NK-92 (cell line): ENCODE data around the gene PTBP2.

Experiments
- DNase-seq: peaks from one replicate; lab custom pipeline; 2025; ENCODE audit not compliant: unreplicated experiment; lab: John Stamatoyannopoulos, UW

PTBP2 gene

DNA sequence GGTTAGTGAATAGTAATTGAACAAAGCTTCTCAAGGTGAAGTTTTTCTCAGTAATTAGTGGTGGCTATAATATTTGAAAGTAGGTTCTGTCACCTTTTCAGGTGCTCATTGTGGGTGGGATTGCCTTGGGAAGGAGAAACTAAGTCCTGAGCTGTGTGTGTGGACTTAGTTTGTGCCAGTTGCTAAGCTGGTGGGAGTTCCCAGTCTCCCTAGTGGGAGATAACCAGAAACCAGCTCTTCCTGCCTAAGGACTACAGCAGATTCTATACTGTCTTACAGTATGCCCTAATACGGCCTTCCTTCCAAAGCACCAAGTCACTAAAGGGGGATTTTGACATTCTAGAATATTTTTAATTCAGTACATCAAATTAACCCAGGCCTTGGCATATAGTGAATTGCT lies 94.3 kb downstream of the PTBP2 start:
- DNase-seq: no peak

DNA sequence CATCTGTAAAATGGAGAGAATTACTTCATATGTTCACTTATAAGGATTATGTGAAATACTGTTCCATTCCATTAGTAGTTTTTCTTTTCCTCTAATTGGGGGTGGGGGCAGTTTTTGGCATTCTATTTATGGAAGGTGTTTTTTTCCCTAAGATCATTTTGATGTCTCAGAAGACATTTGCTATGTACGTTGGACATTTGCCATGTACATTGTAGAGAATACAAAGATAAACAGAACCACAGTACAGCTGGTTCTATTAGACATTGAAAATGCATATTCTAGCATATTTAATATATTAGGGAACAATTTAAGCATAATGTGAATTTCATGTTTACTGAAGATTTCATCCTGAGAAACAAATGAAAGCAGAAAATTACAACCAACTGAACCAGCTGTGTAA lies 98.5 kb downstream of the PTBP2 start:
- no peak for DNase-seq

DNA sequence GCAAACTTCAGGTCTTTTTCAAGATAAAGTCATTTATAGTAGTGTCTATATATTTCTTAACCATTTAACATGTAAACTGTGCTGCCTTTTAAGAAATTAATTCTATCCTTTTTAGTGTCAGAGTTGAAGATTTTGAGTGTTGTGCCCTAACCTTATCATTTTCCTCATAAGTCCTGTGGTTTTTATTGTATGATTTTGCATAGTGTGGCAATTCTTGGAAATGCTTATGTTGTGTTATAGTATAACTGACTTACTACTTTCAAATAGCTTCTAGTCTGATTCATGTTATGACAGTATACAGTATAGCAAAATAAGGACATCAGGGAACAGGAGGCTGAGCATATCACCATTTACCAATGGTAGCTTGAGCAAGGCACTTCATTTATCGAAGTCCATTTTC lies 99.1 kb downstream of the PTBP2 start:
- no peak for DNase-seq

GRCh38 chr1:96825231-96825630 lies 103.6 kb downstream of the PTBP2 start:
- no peak for DNase-seq

GRCh38 chr1:96825950-96826576 lies 104.5 kb downstream of the PTBP2 start:
- DNase-seq: no peak

DNA sequence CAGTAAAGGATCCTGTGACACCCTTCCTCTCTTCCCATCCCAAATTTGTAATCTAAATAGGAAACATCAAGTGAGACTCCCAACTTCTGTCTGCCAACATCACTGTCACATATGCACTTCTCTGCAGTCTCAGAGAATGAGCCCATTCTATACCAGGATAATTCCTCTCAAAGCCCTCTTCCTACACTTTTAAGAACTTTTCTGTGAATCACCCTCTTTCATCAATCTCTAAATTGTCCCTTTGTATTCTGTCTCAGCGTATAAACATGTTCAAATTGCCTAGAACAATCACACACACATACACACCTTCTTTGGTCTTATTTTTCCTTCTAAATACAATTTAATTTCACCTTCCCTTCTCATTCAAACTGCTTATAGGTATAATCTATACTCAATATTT lies 111.8 kb downstream of the PTBP2 start:
- no peak for DNase-seq

- DNase-seq: no peak
These were observed 113.4 kb downstream of the PTBP2 start for GRCh38 chr1:96834986-96835385.

DNA sequence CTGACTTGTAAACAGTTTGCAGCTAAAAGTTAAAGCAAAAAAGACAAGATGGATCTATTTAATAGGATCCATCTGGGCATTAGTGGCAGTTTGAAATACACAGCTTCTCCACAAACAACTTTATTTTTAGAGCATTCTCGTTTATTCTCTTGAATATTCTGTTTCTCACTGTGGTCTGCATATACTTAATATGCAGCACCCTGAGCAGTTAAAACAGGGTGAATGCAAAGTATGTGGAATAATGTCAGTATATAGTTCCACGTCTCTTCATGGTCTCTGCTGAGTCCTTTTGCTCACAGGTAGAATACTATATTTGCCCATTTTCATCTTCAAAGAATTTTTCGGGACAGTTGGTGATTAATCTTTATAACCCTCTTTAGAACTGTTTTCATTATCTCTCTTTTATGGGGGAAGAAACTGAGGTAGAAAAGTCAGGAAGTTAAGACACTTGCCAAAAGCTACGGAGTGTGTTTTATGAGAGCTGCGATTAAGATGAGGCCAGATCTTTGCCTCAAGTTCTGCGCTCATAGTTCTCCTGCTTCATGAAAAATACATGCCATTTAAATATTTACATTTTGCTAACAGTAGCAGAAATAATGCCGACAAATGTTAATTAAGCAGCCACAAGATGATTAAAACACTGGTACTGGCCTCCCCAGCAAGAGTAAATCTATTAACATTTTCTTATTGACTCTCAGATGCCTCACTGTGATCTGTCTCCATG lies 115.6 kb downstream of the PTBP2 start:
- DNase-seq: no peak

GRCh38 chr1:96837781-96838216 lies 116.2 kb downstream of the PTBP2 start:
- DNase-seq: no peak

GRCh38 chr1:96840396-96840795 lies 118.8 kb downstream of the PTBP2 start:
- no peak for DNase-seq

GRCh38 chr1:96842215-96842614 lies 120.6 kb downstream of the PTBP2 start:
- no peak for DNase-seq

- DNase-seq: no peak
These were observed 121.6 kb downstream of the PTBP2 start for GRCh38 chr1:96843196-96843595.

DNA sequence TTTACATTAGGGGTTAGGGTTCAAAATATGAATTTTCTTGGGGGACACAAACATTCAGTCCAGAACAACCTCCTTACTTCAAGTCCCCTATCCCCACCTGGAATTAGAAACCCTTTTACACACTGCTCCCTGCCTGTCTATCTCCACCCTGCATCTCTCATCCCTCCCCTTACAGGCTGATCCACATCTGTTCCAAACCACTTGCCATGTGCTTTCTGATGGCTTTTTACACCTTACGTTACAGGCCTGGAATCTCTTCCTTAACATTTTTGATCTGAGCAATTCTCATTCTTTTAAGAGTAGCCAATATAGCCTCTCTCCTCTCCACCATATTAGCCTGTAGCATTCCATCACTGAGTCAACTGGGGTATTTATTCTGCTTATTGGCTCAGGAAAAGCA lies 122.0 kb downstream of the PTBP2 start:
- DNase-seq: no peak

GRCh38 chr1:96845464-96845863 lies 123.9 kb downstream of the PTBP2 start:
- no peak for DNase-seq

- DNase-seq: no peak
These were observed 140.3 kb downstream of the PTBP2 start for GRCh38 chr1:96861836-96862235.

DNA sequence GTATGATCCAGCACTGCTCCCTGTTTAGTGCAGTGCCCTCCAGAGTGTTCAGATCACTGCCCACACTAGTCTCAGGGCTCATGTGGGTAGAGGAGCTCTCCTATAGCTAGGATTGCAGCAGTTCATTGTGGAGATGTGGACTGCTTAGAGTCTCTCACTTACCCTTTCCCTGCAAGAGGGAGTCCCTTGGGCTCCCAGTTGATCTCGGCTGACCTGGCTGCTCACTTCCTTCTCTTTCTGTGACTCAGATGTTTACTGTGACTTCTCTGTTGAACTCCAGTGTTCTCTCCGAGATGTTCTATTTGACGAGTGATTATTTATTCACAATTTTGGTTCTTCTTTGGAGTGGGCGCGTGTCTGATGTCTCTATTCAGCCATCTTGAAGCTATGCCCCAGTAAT lies 141.9 kb downstream of the PTBP2 start:
- DNase-seq: no peak
